ENCODE results near the gene COX5A.

GRCh38 chr15:74957476-74958035, 19.7 kb upstream of the COX5A start:
- TF ChIP-seq CTCF (conservative IDR thresholded peaks at IDR 0.05; ENCODE audit: low read depth in 2 of 2): no peak
- TF ChIP-seq EZH2phosphoT487 (IDR thresholded peaks at IDR 0.05; ENCODE audit: unreplicated experiment): no peak
- TF ChIP-seq, protein P1, sequence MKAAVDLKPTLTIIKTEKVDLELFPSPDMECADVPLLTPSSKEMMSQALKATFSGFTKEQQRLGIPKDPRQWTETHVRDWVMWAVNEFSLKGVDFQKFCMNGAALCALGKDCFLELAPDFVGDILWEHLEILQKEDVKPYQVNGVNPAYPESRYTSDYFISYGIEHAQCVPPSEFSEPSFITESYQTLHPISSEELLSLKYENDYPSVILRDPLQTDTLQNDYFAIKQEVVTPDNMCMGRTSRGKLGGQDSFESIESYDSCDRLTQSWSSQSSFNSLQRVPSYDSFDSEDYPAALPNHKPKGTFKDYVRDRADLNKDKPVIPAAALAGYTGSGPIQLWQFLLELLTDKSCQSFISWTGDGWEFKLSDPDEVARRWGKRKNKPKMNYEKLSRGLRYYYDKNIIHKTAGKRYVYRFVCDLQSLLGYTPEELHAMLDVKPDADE (IDR thresholded peaks at IDR 0.05): no peak
- TF ChIP-seq EZH2 (IDR thresholded peaks at IDR 0.05; ENCODE audit: low read depth, unreplicated experiment): no peak
- TF ChIP-seq, protein P2, sequence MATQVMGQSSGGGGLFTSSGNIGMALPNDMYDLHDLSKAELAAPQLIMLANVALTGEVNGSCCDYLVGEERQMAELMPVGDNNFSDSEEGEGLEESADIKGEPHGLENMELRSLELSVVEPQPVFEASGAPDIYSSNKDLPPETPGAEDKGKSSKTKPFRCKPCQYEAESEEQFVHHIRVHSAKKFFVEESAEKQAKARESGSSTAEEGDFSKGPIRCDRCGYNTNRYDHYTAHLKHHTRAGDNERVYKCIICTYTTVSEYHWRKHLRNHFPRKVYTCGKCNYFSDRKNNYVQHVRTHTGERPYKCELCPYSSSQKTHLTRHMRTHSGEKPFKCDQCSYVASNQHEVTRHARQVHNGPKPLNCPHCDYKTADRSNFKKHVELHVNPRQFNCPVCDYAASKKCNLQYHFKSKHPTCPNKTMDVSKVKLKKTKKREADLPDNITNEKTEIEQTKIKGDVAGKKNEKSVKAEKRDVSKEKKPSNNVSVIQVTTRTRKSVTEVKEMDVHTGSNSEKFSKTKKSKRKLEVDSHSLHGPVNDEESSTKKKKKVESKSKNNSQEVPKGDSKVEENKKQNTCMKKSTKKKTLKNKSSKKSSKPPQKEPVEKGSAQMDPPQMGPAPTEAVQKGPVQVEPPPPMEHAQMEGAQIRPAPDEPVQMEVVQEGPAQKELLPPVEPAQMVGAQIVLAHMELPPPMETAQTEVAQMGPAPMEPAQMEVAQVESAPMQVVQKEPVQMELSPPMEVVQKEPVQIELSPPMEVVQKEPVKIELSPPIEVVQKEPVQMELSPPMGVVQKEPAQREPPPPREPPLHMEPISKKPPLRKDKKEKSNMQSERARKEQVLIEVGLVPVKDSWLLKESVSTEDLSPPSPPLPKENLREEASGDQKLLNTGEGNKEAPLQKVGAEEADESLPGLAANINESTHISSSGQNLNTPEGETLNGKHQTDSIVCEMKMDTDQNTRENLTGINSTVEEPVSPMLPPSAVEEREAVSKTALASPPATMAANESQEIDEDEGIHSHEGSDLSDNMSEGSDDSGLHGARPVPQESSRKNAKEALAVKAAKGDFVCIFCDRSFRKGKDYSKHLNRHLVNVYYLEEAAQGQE (IDR thresholded peaks at IDR 0.05; ENCODE audit: unreplicated experiment): no peak
- TF ChIP-seq CREB1 (CRISPR knock-in tag; IDR thresholded peaks at IDR 0.05; ENCODE audit: low read depth): no peak
- TF ChIP-seq POLR2AphosphoS5 (IDR thresholded peaks at IDR 0.05; ENCODE audit: low read depth): no peak
- no peak for TF ChIP-seq STAT1 (IDR thresholded peaks at IDR 0.05; ENCODE audit: unreplicated experiment)
- TF ChIP-seq NANOG (IDR thresholded peaks at IDR 0.05; ENCODE audit: borderline replicate concordance): no peak
